HepG2 (cell line): ENCODE measurements around the gene RCC1. TPM values are rescaled to one million over a fixed set of nuclear protein-coding genes. Genes with fewer than 3 reads are reported as not detected.

Source experiments
- ARID2 ChIP-seq: sonication (generic); formaldehyde crosslinking; IDR thresholded peaks from 2 replicates; pipeline ENCODE4 v1.8.1; 2022; ENCODE audit warnings: mild to moderate bottlenecking, missing genetic modification reagents, borderline replicate concordance
- ATM ChIP-seq: fragments of 450-650 bp; IDR thresholded peaks from 2 replicates; pipeline ENCODE4 v1.7.1; 2017; ENCODE audit warnings: mild to moderate bottlenecking, borderline replicate concordance
- DMAP1 ChIP-seq: IDR thresholded peaks from 2 replicates; pipeline ENCODE4 v1.6.1; 2016
- DPF2 ChIP-seq: sonication (generic); formaldehyde crosslinking; IDR thresholded peaks from 2 replicates; pipeline ENCODE4 v1.4.0; 2020; ENCODE audit warnings: mild to moderate bottlenecking, low read depth, missing genetic modification reagents, borderline replicate concordance
- FOXA1 ChIP-seq, 2 experiments: fragments of 450-650 bp in 1 of 2; sonication (generic) in 1 of 2; formaldehyde crosslinking in 1 of 2; IDR thresholded peaks; 2 replicates each; pipeline versions ENCODE4 v1.4.0 to v1.6.1; 2016 to 2020; ENCODE audit warnings: missing genetic modification reagents in 1 of 2
- GATAD1 ChIP-seq: IDR thresholded peaks from 2 replicates; pipeline ENCODE4 v1.6.1; 2016; ENCODE audit warnings: missing genetic modification reagents, missing compliant biosample characterization
- GLI4 ChIP-seq: sonication (generic); formaldehyde crosslinking; IDR thresholded peaks from 2 replicates; pipeline ENCODE4 v1.5.1; 2020; ENCODE audit warnings: missing genetic modification reagents, mild to moderate bottlenecking, moderate library complexity, borderline replicate concordance
- MLLT10 ChIP-seq: sonication (generic); formaldehyde crosslinking; IDR thresholded peaks from 2 replicates; pipeline ENCODE4 v1.4.0; 2020; ENCODE audit warnings: missing genetic modification reagents
- NR0B2 ChIP-seq: sonication (generic); formaldehyde crosslinking; IDR thresholded peaks from 2 replicates; pipeline ENCODE4 v1.4.0; 2020; ENCODE audit warnings: mild to moderate bottlenecking, missing genetic modification reagents
- PAF1 ChIP-seq: IDR thresholded peaks from 2 replicates; pipeline ENCODE4 v1.6.1; 2016; ENCODE audit warnings: missing genetic modification reagents, missing compliant biosample characterization
- PPARG ChIP-seq: conservative IDR thresholded peaks from 2 replicates; pipeline ENCODE4 v1.6.1; 2016; ENCODE audit warnings: missing biosample characterization, missing genetic modification reagents
- TAF1 ChIP-seq: sonication (generic); formaldehyde crosslinking; IDR thresholded peaks from 2 replicates; pipeline ENCODE4 v1.4.0; 2020; ENCODE audit warnings: missing genetic modification reagents
- TGIF2 ChIP-seq: IDR thresholded peaks from 2 replicates; pipeline ENCODE4 v1.6.1; 2016; ENCODE audit warnings: control low read depth, missing compliant biosample characterization
- ZNF274 ChIP-seq: sonication (generic); formaldehyde crosslinking; IDR thresholded peaks from 2 replicates; pipeline ENCODE4 v1.5.1; 2020; ENCODE audit warnings: mild to moderate bottlenecking, missing genetic modification reagents
- ZNF333 ChIP-seq: sonication (generic); formaldehyde crosslinking; IDR thresholded peaks from 2 replicates; pipeline ENCODE4 v1.4.0; 2020; ENCODE audit warnings: mild to moderate bottlenecking, missing genetic modification reagents, borderline replicate concordance
- ZNF34 ChIP-seq: sonication (generic); formaldehyde crosslinking; IDR thresholded peaks from 2 replicates; pipeline ENCODE4 v1.4.0; 2020; ENCODE audit warnings: mild to moderate bottlenecking, missing genetic modification reagents, borderline replicate concordance
- ZNF431 ChIP-seq: sonication (generic); formaldehyde crosslinking; IDR thresholded peaks from 2 replicates; pipeline ENCODE4 v1.9.0; 2022; ENCODE audit warnings: missing genetic modification reagents, low read depth, mild to moderate bottlenecking, borderline replicate concordance
- ZNF577 ChIP-seq: sonication (generic); formaldehyde crosslinking; IDR thresholded peaks from 2 replicates; pipeline ENCODE4 v1.4.0; 2020; ENCODE audit warnings: mild to moderate bottlenecking, low read depth, missing genetic modification reagents, borderline replicate concordance
- ZNF713 ChIP-seq: sonication (generic); formaldehyde crosslinking; IDR thresholded peaks from 2 replicates; pipeline ENCODE4 v1.4.0; 2020; ENCODE audit warnings: mild to moderate bottlenecking, missing genetic modification reagents
- polyA plus RNA-seq, 8 experiments: library from polyadenylated mRNA; depleted of rRNA in 3 of 8; stranded (reverse) in 7 of 8; unstranded in 1 of 8; fragments of >200 nt; fragmentation: Illumina TruSeq in 4 of 8; extraction: Trizol in 4 of 8; gene quantifications; 2 replicates each; pipeline versions ENCODE4 v1.2.1 to v1.2.3, GENCODE V29; 2011 to 2016; ENCODE audit warnings: low read depth in 4 of 8, missing spikeins in 1 of 8, mixed read lengths in 1 of 8; ENCODE audit not compliant: insufficient read depth in 1 of 8
- total RNA-seq, 5 experiments: library from RNA; depleted of rRNA; stranded (reverse); fragments of >200 nt; fragmentation: Illumina TruSeq; extraction: Trizol; gene quantifications; 2 replicates each; pipeline ENCODE4 v1.2.3, GENCODE V29; 2016; ENCODE audit warnings: low read depth in 1 of 5
- TF ChIP-seq, protein P1 (sequence below): sonication (generic); formaldehyde crosslinking; IDR thresholded peaks from 2 replicates; pipeline ENCODE4 v1.8.0; 2022; ENCODE audit warnings: missing genetic modification reagents, mild to moderate bottlenecking, inconsistent platforms, borderline replicate concordance
- TF ChIP-seq, protein P2 (sequence below), 2 experiments: sonication (generic) in 1 of 2; formaldehyde crosslinking in 1 of 2; IDR thresholded peaks; 2 replicates each; pipeline versions ENCODE4 v1.5.1 to v1.6.1; 2011 to 2020; ENCODE audit warnings: borderline replicate concordance in 1 of 2, low read depth in 1 of 2, low read length in 1 of 2, mild to moderate bottlenecking in 1 of 2, missing genetic modification reagents in 1 of 2, moderate library complexity in 1 of 2
- TF ChIP-seq, protein P3 (sequence below): sonication (generic); formaldehyde crosslinking; IDR thresholded peaks from 2 replicates; pipeline ENCODE4 v1.4.0; 2020; ENCODE audit warnings: missing genetic modification reagents, borderline replicate concordance

Gene RCC1
- total and polyA plus RNA-seq, 2 of the 13 experiments (the other 11 are each of a cell fraction or from before 2014, with no cell fraction given): 47.2 to 80.8 TPM

GRCh38 chr1:28510273-28510969 lies 4.6 kb downstream of the RCC1 start (continued):
- TF ChIP-seq ZNF34 (CRISPR knock-in tag): no peak
- no peak for TF ChIP-seq DPF2 (CRISPR knock-in tag)
- TF ChIP-seq ZNF274: no peak
- TF ChIP-seq, protein P1, sequence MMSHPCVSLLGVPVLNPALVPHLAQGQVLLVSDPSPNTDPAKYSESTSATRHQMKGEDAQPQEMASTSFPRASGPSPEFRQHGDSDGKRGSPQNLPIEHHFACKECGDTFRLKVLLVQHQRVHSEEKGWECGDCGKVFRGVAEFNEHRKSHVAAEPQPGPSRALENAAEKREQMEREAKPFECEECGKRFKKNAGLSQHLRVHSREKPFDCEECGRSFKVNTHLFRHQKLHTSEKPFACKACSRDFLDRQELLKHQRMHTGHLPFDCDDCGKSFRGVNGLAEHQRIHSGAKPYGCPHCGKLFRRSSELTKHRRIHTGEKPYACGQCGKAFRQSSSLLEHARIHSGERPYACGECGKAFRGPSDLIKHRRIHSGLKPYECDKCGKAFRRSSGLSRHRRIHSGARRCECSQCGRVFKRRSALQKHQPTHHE (CRISPR knock-in tag): 0 out of 2 replicates have a peak, but pooled peaks have one; percentile 1
- no peak for TF ChIP-seq ZNF577 (CRISPR knock-in tag)
- peak; percentile 19; the same call in 1 of the 2 replicates for TF ChIP-seq PAF1 (CRISPR knock-in tag)
- no peak for TF ChIP-seq NR0B2 (CRISPR knock-in tag)
- no peak for TF ChIP-seq ZNF713
- 0 out of 2 replicates have a peak, but pooled peaks have one; percentile 4 for TF ChIP-seq PPARG (CRISPR knock-in tag)
- TF ChIP-seq, protein P2, sequence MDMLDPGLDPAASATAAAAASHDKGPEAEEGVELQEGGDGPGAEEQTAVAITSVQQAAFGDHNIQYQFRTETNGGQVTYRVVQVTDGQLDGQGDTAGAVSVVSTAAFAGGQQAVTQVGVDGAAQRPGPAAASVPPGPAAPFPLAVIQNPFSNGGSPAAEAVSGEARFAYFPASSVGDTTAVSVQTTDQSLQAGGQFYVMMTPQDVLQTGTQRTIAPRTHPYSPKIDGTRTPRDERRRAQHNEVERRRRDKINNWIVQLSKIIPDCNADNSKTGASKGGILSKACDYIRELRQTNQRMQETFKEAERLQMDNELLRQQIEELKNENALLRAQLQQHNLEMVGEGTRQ (IDR thresholded peaks at IDR 0.05; ENCODE audit: low read depth, low read length): 0 out of 2 replicates have a peak, but pooled peaks have one; percentile 2
- TF ChIP-seq, protein P2 (CRISPR knock-in tag; IDR thresholded peaks at IDR 0.05; ENCODE audit: borderline replicate concordance): no peak
- 0 out of 2 replicates have a peak, but pooled peaks have one; percentile 10 for TF ChIP-seq GATAD1
- TF ChIP-seq MLLT10 (CRISPR knock-in tag): peak; percentile 46; the same call in 1 of the 2 replicates
- peak; percentile 42 for TF ChIP-seq TGIF2
- TF ChIP-seq FOXA1 (IDR thresholded peaks at IDR 0.05): no peak
- peak; percentile 2; the same call in 1 of the 2 replicates for TF ChIP-seq FOXA1 (CRISPR knock-in tag; IDR thresholded peaks at IDR 0.05)
- TF ChIP-seq ZNF333 (CRISPR knock-in tag): no peak
- peak; percentile 41; the same call in 1 of the 2 replicates for TF ChIP-seq DMAP1 (CRISPR knock-in tag)
- no peak for TF ChIP-seq ATM
- peak; percentile 4; the same call in 1 of the 2 replicates for TF ChIP-seq ARID2
- 0 out of 2 replicates have a peak, but pooled peaks have one; percentile 76 for TF ChIP-seq ZNF431 (CRISPR knock-in tag)
- peak; percentile 28; the same call in 1 of the 2 replicates for TF ChIP-seq TAF1 (CRISPR knock-in tag)
- TF ChIP-seq, protein P3, sequence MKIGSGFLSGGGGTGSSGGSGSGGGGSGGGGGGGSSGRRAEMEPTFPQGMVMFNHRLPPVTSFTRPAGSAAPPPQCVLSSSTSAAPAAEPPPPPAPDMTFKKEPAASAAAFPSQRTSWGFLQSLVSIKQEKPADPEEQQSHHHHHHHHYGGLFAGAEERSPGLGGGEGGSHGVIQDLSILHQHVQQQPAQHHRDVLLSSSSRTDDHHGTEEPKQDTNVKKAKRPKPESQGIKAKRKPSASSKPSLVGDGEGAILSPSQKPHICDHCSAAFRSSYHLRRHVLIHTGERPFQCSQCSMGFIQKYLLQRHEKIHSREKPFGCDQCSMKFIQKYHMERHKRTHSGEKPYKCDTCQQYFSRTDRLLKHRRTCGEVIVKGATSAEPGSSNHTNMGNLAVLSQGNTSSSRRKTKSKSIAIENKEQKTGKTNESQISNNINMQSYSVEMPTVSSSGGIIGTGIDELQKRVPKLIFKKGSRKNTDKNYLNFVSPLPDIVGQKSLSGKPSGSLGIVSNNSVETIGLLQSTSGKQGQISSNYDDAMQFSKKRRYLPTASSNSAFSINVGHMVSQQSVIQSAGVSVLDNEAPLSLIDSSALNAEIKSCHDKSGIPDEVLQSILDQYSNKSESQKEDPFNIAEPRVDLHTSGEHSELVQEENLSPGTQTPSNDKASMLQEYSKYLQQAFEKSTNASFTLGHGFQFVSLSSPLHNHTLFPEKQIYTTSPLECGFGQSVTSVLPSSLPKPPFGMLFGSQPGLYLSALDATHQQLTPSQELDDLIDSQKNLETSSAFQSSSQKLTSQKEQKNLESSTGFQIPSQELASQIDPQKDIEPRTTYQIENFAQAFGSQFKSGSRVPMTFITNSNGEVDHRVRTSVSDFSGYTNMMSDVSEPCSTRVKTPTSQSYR: 0 out of 2 replicates have a peak, but pooled peaks have one; percentile 10
- no peak for TF ChIP-seq GLI4 (CRISPR knock-in tag)
